KOPT-K1 (cell line): ENCODE results near the gene MRPS27.

Source experiments
- H3K27ac ChIP-seq: fragments of 200-600 bp; sonication (generic); 2 replicates; pipeline ENCODE4 v1.5.1; 2016; ENCODE audit warnings: antibody characterized with exemption, mild to moderate bottlenecking, low read depth, low read length; ENCODE audit not compliant: poor library complexity, severe bottlenecking
- H3K36me3 ChIP-seq: fragments of 200-600 bp; sonication (generic); 2 replicates; pipeline ENCODE4 v1.5.1; 2017; ENCODE audit warnings: antibody characterized with exemption, mild to moderate bottlenecking, low read length, moderate library complexity; ENCODE audit not compliant: insufficient read depth
- H3K9me3 ChIP-seq: fragments of 200-600 bp; sonication (generic); 2 replicates; pipeline ENCODE4 v1.5.1; 2017; ENCODE audit warnings: antibody characterized with exemption, low read length, mild to moderate bottlenecking; ENCODE audit not compliant: insufficient read depth, poor library complexity, severe bottlenecking

Gene MRPS27

DNA sequence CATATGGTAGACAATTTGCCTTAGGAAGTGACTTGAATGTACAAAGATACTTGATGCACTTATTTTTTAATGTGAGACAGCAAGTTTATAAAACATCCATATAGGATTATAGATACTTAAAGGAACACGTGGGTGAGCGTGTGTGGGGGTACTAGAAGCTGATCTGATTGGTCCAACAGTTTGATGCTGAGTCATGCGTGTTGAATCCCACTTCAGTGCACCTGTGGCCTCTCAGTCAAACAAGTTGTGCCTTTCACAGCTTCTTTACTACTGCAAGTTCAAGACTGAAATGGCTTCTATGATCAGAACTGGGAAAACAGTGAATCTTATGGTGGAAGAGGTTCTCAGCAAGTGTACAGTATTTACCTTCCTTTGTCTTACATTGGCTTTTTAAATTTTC lies 113.9 kb downstream of the MRPS27 start:
- no peak overlapping the region for H3K27ac ChIP-seq
- H3K36me3 ChIP-seq = no peaks in the 10 kb centered on the region
- H3K9me3 ChIP-seq = no peaks in the 10 kb centered on the region

DNA sequence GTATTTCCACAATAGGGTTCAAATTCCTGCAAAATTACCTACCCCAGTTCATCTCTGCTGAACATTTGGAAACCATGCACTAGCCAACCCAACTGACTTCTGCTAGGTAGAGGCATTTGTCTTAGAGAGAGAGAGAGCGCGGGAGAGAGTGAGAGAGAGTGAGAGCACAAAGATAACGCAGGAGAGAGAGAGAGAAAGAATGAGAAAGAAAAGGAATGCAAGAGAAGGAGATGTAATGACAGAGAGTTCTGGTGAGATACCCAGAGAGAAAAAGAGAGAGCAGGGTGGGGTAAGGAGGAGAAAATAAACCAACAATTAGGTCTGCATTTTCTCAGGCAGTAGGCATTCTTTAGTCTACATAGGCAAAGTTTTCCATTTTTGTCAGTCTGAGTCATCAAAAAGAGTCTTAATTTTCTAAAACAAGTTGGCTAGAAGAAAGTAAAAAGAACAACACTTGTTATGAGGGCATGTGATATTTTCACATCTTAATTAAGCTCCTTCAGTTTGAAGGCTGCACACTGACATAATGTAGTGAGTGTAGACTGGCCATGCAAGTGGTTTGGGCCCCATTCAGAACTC lies 114.5 kb downstream of the MRPS27 start:
- Histone ChIP-seq H3K27ac (no peak overlapping the region), H3K36me3 (no peaks in the 10 kb centered on the region), H3K9me3 (no peaks in the 10 kb centered on the region)

DNA sequence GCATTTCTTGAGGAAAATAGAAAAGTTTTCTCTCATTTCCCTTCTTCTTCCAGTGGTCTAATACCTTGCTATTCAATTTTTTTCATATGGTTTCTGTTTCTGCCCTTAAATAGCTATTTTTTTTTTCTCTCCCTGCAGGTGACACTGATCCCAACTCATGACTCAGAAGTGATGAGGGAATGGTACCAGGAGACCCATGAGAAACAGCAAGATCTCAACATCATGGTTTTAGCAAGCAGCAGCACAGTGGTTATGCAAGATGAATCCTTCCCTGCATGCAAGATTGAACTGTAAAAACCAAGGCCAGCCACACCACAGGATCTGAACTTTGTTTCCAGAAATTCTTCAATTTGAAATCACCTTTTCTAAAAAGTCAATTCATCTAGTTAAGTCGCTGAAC lies 115.1 kb downstream of the MRPS27 start:
- H3K36me3 ChIP-seq = no peaks in the 10 kb centered on the region

DNA sequence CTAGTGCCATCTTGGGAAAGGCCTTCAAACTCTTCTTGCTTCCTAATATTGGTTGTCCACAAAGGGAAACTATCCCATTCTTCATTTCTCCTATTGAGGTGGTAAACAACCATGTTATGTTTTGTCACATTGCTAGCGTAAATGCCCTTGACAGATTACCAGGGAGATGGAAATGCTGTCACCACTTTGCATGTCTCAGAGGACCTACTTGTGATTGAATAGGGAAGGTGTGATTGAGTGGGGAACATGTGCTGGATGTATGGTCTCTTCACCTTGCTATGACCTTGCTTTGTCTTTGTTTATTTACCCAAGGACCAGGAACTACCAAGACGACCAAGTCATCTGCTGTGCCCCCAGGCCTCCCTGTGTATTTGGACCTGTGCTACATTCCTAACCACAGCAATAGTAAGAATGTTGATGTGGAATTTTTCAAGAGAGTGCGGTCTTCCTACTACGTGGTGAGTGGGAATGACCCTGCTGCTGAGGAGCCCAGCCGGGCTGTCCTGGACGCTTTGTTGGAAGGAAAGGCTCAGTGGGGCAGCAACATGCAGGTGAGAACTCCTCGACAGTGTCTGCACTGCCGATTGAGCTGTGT lies 116.7 kb downstream of the MRPS27 start:
- Histone ChIP-seq H3K9me3 (no peaks in the 10 kb centered on the region), H3K27ac (no peak overlapping the region), H3K36me3 (no peaks in the 10 kb centered on the region)

More for the DNA sequence above, 115.1 kb downstream of the MRPS27 start:
- Histone ChIP-seq H3K27ac (no peak overlapping the region), H3K9me3 (no peaks in the 10 kb centered on the region)

DNA sequence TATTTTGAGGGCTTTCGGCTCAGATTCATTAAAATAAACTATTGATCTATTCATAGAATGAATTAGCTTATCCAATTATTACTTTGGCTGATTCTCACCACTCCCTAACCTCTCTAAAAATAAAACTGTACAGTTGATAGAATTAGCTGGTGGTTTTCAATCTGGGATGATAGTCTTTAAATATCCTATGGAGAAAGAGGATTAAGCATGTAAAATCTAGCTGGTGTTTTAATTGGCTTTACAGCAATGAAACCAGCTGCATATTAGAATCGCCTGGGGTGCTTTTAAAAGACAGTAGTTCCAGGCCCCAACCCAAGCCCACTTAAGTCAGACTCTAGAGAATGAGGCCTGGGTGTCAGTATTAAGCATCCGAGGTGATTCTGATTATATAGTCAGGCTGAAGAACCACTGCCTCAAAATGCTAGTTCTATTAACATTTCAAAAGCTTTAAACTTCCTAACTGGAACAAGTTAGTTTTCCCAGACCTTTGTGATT lies 117.7 kb downstream of the MRPS27 start:
- no peak overlapping the region for H3K27ac ChIP-seq
- no peaks in the 10 kb centered on the region for H3K36me3 ChIP-seq
- H3K9me3 ChIP-seq = no peaks in the 10 kb centered on the region

DNA sequence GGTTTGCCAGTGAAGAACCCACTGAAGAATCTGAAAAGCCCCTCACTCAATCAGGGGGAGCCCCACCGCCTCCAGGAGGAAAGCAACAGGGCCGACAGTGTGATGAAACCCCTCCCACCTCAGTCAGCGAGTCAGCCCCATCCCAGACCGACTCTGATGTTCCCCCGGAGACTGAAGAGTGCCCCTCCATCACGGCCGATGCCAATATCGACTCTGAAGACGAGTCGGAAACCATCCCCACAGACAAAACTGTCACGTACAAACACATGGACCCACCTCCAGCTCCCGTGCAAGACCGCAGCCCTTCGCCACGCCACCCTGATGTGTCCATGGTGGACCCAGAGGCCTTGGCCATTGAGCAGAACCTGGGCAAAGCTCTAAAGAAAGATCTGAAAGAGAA lies 120.4 kb downstream of the MRPS27 start:
- Histone ChIP-seq H3K27ac (no peak overlapping the region), H3K9me3 (peaks cover 11% of the 10 kb centered on the region), H3K36me3 (no peaks in the 10 kb centered on the region)

DNA sequence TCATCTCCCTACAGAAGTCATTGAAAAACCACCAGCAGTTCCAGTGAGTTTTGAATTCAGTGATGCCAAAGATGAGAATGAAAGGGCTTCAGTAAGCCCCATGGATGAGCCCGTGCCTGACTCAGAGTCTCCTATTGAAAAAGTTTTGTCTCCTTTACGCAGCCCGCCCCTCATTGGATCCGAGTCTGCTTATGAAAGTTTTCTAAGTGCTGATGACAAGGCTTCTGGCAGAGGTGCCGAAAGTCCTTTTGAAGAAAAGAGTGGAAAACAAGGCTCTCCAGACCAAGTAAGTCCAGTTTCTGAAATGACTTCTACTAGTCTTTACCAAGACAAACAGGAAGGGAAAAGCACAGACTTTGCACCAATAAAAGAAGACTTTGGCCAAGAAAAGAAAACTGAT lies 122.6 kb downstream of the MRPS27 start:
- Histone ChIP-seq H3K27ac (no peak overlapping the region), H3K9me3 (peaks cover 11% of the 10 kb centered on the region), H3K36me3 (no peaks in the 10 kb centered on the region)

DNA sequence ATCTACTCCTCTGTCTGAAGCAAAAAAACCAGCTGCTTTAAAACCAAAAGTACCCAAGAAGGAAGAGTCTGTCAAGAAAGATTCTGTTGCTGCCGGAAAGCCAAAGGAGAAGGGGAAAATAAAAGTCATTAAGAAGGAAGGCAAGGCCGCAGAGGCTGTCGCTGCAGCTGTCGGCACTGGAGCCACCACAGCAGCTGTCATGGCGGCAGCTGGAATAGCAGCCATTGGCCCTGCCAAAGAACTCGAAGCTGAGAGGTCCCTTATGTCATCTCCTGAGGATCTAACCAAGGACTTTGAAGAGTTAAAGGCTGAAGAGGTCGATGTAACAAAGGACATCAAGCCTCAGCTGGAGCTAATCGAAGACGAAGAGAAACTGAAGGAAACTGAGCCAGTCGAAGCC lies 124.5 kb downstream of the MRPS27 start:
- Histone ChIP-seq H3K27ac (no peak overlapping the region), H3K36me3 (no peaks in the 10 kb centered on the region), H3K9me3 (peaks cover 11% of the 10 kb centered on the region)

DNA sequence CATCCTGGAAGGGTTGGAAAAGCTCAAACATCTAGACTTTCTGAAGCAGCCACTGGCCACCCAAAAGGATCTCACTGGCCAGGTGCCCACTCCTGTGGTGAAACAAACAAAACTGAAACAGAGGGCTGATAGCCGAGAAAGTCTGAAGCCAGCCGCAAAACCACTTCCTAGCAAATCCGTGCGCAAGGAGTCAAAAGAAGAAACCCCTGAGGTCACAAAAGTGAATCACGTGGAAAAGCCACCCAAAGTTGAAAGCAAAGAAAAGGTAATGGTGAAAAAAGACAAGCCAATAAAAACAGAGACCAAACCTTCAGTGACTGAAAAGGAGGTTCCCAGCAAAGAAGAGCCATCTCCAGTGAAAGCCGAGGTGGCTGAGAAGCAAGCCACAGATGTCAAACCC lies 125.2 kb downstream of the MRPS27 start:
- Histone ChIP-seq H3K27ac (no peak overlapping the region), H3K9me3 (peaks cover 11% of the 10 kb centered on the region), H3K36me3 (no peaks in the 10 kb centered on the region)

DNA sequence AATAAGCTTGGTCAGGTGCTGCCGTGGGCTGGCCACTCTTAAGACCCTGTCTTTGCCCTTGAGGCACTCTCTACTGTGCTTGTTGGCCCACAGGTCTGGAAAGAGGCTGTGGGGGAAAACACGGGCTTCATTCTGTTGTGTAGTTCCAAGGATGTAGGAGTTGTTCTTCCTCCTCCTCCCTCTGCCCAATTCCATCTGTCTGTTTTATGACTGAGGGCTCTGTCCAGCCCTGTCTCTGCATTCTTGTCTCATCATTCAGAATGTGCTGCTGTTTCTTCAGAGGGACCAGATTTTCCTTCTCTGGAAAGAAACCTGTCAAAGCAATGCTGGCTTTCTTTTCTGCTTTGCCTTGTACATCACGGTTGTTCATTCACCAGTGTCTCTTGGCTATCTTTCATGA lies 128.6 kb downstream of the MRPS27 start:
- peaks cover 3% of the 10 kb centered on the region for H3K9me3 ChIP-seq
- no peak overlapping the region for H3K27ac ChIP-seq
- no peaks in the 10 kb centered on the region for H3K36me3 ChIP-seq

DNA sequence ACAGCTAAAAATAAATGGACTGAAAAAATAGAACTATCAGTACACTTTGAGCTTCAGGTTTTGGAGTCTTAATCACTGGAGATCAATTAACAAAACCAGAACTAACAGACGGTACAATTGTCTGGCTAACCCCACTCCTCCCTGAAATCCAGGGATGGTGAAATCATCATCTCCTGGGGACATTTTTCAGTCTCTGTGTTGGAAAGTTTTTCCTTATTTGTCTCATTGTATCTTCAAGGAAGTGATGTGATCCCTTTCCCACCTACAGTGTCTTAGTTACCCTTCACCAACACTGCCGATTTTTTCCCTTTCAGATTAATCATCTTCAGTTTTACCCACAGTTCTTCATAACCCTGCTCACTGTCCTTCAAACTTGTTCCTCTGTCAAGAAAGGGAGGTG lies 130.9 kb downstream of the MRPS27 start:
- H3K27ac ChIP-seq = no peak overlapping the region
- H3K36me3 ChIP-seq = no peaks in the 10 kb centered on the region
- H3K9me3 ChIP-seq = peaks cover under 1% of the 10 kb centered on the region

DNA sequence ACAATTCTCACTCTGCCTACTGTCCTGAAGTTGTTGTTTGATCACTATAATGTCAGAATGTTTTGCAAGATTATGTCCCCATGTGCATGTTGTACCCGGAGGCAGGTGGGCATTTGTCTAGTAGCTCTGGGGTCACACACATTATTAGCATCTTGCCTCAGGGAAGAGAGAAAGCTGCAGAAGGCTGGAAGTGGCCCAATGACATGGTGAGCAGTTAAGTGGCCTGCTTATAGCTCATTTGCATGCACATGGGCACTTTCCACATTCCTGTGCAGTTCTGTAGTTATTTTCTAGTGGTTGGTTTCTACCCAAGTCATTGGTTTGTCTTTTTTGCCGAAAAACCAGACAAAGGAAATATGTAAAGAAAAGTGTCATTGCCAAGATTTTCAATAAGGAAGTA lies 131.9 kb downstream of the MRPS27 start:
- Histone ChIP-seq H3K27ac (no peak overlapping the region), H3K9me3 (peaks cover 5% of the 10 kb centered on the region), H3K36me3 (no peaks in the 10 kb centered on the region)

DNA sequence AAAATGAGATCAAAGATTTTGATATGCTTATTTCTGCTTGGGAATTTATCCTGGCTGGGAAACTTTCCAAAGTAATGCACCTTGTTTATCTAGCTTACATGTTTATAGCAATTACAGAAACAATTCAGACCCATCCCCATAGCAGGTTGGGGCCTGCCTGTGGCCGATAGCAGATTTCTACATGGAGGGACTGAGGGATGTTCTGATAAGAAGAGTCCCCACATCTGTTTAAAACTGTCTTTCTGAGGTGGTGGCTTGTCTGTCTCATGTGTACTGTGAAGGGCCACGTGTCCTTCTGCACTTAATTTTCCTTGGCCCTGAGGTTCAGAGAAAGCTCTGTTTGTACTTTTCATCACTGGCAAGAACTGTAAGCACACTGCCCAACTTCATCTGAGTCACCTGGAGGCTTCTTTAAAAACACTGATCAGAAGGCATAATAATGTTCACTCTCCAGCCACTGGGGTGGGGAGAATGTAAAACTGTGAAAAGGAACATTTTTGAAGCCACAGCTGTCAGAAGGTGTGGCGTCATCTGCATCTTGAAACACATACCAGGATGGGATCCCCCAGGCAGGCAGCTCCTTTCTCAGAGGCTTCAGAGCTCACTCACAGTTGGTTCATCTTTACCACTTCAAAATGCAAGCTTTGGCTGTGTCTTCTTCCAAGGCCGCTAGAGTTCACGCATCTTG lies 132.5 kb downstream of the MRPS27 start:
- Histone ChIP-seq H3K36me3 (no peaks in the 10 kb centered on the region), H3K27ac (no peak overlapping the region), H3K9me3 (peaks cover 5% of the 10 kb centered on the region)

DNA sequence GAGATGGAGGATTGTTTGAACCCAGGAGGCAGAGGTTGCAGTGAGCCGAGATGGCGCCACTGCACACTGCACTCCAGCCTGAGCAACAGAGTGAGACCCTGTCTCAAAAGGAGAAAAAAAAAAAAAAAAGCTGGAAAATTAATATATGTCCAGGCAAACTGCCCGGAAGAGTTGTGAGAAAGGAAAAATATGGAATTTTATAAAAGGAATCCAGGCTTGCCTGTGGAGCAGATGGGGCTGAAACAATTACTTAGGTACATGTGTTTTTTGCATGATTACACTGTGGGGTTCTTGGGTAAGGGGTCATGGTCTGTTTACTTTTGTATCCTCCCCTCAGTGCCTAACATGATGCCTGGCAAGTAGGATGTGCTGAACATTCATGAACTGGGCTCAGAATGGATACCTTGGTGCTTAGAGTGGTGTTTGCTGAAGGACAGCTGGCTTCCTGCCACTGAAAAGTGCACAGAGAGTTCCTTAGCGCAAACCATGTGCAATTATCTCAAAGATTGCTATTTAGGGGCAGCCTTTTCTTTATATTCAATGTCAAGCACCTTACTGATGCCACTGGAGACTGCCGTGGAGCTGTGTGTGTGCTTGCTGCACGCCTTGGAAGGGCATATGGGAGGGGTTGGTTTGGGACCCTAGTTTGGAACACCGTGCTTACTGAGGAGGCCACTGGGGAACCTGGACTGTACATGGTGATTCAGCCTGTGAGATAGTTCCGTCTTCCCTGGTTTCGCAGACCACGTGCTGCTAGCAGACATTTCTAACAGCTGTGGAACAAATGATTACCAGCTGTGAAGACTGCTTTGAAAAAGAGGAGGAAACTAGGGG lies 134.3 kb downstream of the MRPS27 start:
- Histone ChIP-seq H3K27ac (no peak overlapping the region), H3K9me3 (peaks cover 5% of the 10 kb centered on the region), H3K36me3 (no peaks in the 10 kb centered on the region)

DNA sequence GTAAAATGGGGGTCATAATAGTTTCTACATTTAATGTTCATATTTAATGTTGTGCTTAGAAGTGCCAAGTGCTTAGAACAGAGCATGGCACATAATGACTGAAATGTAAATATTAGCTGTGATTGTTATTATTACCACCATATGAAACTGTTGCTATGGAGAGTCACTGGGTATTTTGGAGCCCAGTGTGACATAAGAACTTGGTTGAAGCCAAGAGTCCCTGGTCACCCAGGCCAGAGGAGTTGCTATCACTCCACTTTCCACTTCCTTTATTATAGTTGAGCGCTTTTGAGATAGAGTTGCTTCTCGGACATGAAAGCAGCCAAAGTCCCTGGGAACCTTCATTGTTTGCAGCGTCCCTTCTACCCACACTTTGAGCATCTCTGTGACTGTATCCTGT lies 135.6 kb downstream of the MRPS27 start:
- Histone ChIP-seq H3K36me3 (no peaks in the 10 kb centered on the region), H3K9me3 (peaks cover 5% of the 10 kb centered on the region)

More for the DNA sequence above, 135.6 kb downstream of the MRPS27 start:
- H3K27ac ChIP-seq = no peak overlapping the region
